Breast epithelium (tissue), 3 donors: ENCODE data around the gene MAPK8.

Experiments used
- POLR2A ChIP-seq: fragments of 450-650 bp; IDR thresholded peaks from one replicate; pipeline ENCODE4 v1.6.1; 2016; ENCODE audit warnings: antibody characterized with exemption, mild to moderate bottlenecking, moderate library complexity
- POLR2AphosphoS5 ChIP-seq, 3 donors: sonication (generic); formaldehyde crosslinking; IDR thresholded peaks; one replicate each; pipeline ENCODE4 v1.6.1; 2017; ENCODE audit warnings: antibody characterized with exemption in 3 of 3
- TF ChIP-seq, protein P1 (sequence below), 3 donors: fragments of 450-650 bp; IDR thresholded peaks; one replicate each; pipeline ENCODE4 v1.5.1; 2016 to 2017; ENCODE audit warnings: antibody characterized with exemption in 3 of 3, mild to moderate bottlenecking in 3 of 3, moderate library complexity in 3 of 3

DNA sequence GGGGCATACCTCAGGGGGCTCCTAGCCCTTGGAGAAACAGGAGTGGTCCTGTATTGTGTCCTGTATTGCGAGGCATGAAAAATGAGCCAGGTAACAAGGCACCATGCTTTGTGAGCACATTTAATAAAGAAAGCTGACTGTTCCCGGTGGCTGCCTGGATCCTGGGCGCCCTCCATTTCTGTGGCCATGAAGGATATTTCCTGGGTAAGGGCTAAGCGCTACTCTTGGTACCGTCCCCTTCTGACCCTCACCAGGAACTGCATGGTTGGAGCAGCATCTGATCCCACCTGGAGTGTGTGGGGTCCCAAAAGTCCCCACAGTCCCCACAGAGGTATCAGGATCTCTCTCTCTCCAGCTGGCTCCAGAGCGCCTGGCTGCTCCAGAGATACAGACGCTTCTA is 139.5 kb downstream of the MAPK8 start:
- TF ChIP-seq POLR2A (no peak), POLR2AphosphoS5 (IDR thresholded peaks at IDR 0.05) (no peak)
- TF ChIP-seq, protein P1, sequence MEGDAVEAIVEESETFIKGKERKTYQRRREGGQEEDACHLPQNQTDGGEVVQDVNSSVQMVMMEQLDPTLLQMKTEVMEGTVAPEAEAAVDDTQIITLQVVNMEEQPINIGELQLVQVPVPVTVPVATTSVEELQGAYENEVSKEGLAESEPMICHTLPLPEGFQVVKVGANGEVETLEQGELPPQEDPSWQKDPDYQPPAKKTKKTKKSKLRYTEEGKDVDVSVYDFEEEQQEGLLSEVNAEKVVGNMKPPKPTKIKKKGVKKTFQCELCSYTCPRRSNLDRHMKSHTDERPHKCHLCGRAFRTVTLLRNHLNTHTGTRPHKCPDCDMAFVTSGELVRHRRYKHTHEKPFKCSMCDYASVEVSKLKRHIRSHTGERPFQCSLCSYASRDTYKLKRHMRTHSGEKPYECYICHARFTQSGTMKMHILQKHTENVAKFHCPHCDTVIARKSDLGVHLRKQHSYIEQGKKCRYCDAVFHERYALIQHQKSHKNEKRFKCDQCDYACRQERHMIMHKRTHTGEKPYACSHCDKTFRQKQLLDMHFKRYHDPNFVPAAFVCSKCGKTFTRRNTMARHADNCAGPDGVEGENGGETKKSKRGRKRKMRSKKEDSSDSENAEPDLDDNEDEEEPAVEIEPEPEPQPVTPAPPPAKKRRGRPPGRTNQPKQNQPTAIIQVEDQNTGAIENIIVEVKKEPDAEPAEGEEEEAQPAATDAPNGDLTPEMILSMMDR (IDR thresholded peaks at IDR 0.05): no peak
